Endothelial cell of umbilical vein (primary cell): ENCODE data around the gene CNNM3.

Source experiments
- EZH2 ChIP-seq: IDR thresholded peaks from 2 replicates; pipeline ENCODE4 v1.6.1; 2012; ENCODE audit warnings: borderline replicate concordance, low read depth, mild to moderate bottlenecking, moderate library complexity, low read length, inconsistent platforms; ENCODE audit not compliant: severe bottlenecking
- POLR2A ChIP-seq: IDR thresholded peaks from 2 replicates; pipeline ENCODE4 v1.6.1; 2012; ENCODE audit warnings: low read depth, mild to moderate bottlenecking, control low read depth, low read length
- TF ChIP-seq, protein P1 (sequence below), 2 donors: IDR thresholded peaks; 1 replicate in 1 of 2; 2 replicates in 1 of 2; pipeline ENCODE4 v1.5.1; 2011; ENCODE audit warnings: low read length in 2 of 2, mild to moderate bottlenecking in 2 of 2, moderate library complexity in 2 of 2, control low read depth in 1 of 2, inconsistent platforms in 1 of 2, low read depth in 1 of 2; ENCODE audit not compliant: insufficient read depth in 1 of 2; ENCODE audit errors: extremely low read depth in 1 of 2

DNA sequence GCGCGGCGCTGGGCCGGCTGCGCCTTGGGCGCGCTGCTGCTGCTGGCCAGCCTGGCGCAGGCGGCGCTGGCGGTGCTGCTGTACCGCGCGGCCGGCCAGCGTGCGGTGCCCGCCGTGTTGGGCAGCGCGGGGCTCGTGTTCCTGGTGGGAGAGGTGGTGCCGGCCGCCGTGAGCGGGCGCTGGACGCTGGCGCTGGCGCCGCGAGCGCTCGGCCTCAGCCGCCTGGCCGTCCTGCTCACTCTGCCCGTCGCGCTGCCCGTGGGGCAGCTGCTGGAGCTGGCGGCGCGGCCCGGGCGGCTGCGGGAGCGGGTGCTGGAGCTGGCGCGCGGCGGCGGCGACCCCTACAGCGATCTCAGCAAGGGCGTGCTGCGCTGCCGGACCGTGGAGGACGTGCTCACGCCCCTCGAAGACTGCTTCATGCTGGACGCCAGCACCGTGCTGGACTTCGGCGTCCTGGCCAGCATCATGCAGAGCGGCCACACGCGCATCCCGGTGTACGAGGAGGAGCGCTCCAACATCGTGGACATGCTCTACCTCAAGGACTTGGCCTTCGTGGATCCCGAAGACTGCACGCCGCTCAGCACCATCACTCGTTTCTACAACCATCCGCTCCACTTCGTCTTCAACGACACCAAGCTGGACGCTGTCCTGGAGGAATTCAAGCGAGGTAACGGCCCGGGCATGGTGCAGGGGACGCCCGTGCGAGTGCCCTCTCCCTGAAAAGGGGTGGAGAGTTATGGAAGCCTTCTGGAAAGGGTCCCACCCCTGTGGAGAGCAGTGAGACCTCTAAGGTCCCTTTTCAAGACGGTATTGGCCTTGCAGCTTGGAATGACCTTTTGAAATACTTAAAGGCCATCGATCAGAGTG is 1.0 kb downstream of the CNNM3 start:
- TF ChIP-seq, protein P1, sequence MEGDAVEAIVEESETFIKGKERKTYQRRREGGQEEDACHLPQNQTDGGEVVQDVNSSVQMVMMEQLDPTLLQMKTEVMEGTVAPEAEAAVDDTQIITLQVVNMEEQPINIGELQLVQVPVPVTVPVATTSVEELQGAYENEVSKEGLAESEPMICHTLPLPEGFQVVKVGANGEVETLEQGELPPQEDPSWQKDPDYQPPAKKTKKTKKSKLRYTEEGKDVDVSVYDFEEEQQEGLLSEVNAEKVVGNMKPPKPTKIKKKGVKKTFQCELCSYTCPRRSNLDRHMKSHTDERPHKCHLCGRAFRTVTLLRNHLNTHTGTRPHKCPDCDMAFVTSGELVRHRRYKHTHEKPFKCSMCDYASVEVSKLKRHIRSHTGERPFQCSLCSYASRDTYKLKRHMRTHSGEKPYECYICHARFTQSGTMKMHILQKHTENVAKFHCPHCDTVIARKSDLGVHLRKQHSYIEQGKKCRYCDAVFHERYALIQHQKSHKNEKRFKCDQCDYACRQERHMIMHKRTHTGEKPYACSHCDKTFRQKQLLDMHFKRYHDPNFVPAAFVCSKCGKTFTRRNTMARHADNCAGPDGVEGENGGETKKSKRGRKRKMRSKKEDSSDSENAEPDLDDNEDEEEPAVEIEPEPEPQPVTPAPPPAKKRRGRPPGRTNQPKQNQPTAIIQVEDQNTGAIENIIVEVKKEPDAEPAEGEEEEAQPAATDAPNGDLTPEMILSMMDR (IDR thresholded peaks at IDR 0.05; ENCODE audit: extremely low read depth in 1 of 2, insufficient read depth in 1 of 2, low read depth in 1 of 2, low read length in 2 of 2) = no peak
- no peak for TF ChIP-seq EZH2
- TF ChIP-seq POLR2A = no peak
